ENCODE results near the gene DAGLB. TPM values are rescaled to one million over a fixed set of nuclear protein-coding genes. Genes with fewer than 3 reads are reported as not detected.
"Not testable (repeated sequence)": the region's sequence is repeated elsewhere in the genome, so short reads cannot be mapped to it uniquely, and the experiment has no call there.

DAGLB gene
- total RNA-seq, 3 donors from 2014 or later (not counting 1 experiment from before 2014, with no cell fraction given): 20.3 to 25.6 (median 25.2) TPM

GRCh38 chr7:6460303-6460702 lies 12.5 kb upstream of the DAGLB start:
- Mint-ChIP-seq H3K9me3 (no peaks in the 10 kb centered on the region), H3K4me3 (no peak overlapping the region), H3K36me3 (no peaks in the 10 kb centered on the region), H3K27ac (no peak overlapping the region), H3K27me3 (ENCODE audit: low read depth in 2 of 2) (no peaks in the 10 kb centered on the region), H3K4me1 (no peaks in the 10 kb centered on the region)
- Histone ChIP-seq H3K27ac (ENCODE audit: low read length) (no peak overlapping the region), H3K27me3 (ENCODE audit: control insufficient read depth, insufficient read depth, low read length) (no peaks in the 10 kb centered on the region), H3K4me3 (ENCODE audit: low read length) (no peak overlapping the region), H3K36me3 (ENCODE audit: control insufficient read depth, insufficient read depth, low read length) (peaks cover 36% of the 10 kb centered on the region), H3K9me3 (ENCODE audit: control insufficient read depth, insufficient read depth, low read length) (no peaks in the 10 kb centered on the region), H3K4me1 (ENCODE audit: control insufficient read depth, insufficient read depth, low read length) (no peaks in the 10 kb centered on the region)
- intact Hi-C loops (cut with micrococcal nuclease): no loop called here
- ATAC-seq (no peak), DNase-seq (no peak)
- TF ChIP-seq CTCF (IDR thresholded peaks at IDR 0.05): no peak
- 95% methylated on average over 6 of the region's 6 CpGs for WGBS (ENCODE audit: insufficient coverage)

- intact Hi-C loops (cut with micrococcal nuclease); H3K27ac Mint-ChIP-seq; H3K4me1 Mint-ChIP-seq; ATAC-seq; H3K9me3 ChIP-seq (ENCODE audit: control insufficient read depth, insufficient read depth, low read length); H3K36me3 Mint-ChIP-seq; H3K27me3 Mint-ChIP-seq (ENCODE audit: low read depth in 2 of 2); DNase-seq; H3K27ac ChIP-seq (ENCODE audit: low read length); H3K9me3 Mint-ChIP-seq; H3K4me3 Mint-ChIP-seq; H3K4me3 ChIP-seq (ENCODE audit: low read length); H3K27me3 ChIP-seq (ENCODE audit: control insufficient read depth, insufficient read depth, low read length); H3K4me1 ChIP-seq (ENCODE audit: control insufficient read depth, insufficient read depth, low read length): not testable (repeated sequence)
- peaks cover 32% of the 10 kb centered on the region for H3K36me3 ChIP-seq (ENCODE audit: control insufficient read depth, insufficient read depth, low read length)
- 96% methylated on average over 3 of the region's 3 CpGs for WGBS (ENCODE audit: insufficient coverage)
Observed at GRCh38 chr7:6458676-6459075, 10.9 kb upstream of the DAGLB start.

GRCh38 chr7:6453734-6454133 lies 6.0 kb upstream of the DAGLB start:
- H3K36me3 ChIP-seq (ENCODE audit: control insufficient read depth, insufficient read depth, low read length): no peaks in the 10 kb centered on the region
- H3K27ac Mint-ChIP-seq: no peak overlapping the region
- no peaks in the 10 kb centered on the region for H3K9me3 Mint-ChIP-seq
- no peak for DNase-seq
- no peak for TF ChIP-seq CTCF (IDR thresholded peaks at IDR 0.05)
- H3K27ac ChIP-seq (ENCODE audit: low read length): no peak overlapping the region
- no peaks in the 10 kb centered on the region for H3K27me3 Mint-ChIP-seq (ENCODE audit: low read depth in 2 of 2)
- H3K4me3 ChIP-seq (ENCODE audit: low read length): no peak overlapping the region
- ATAC-seq: no peak
- H3K27me3 ChIP-seq (ENCODE audit: control insufficient read depth, insufficient read depth, low read length): no peaks in the 10 kb centered on the region
- H3K36me3 Mint-ChIP-seq: no peaks in the 10 kb centered on the region
- no peaks in the 10 kb centered on the region for H3K9me3 ChIP-seq (ENCODE audit: control insufficient read depth, insufficient read depth, low read length)
- intact Hi-C loops (cut with micrococcal nuclease): no loop called here
- peaks cover 0 to 5% of the 10 kb centered on the region in 2 donors for H3K4me1 Mint-ChIP-seq
- peaks cover 4% of the 10 kb centered on the region for H3K4me1 ChIP-seq (ENCODE audit: control insufficient read depth, insufficient read depth, low read length)
- WGBS (ENCODE audit: insufficient coverage): 90% methylated on average over 4 of the region's 4 CpGs
- H3K4me3 Mint-ChIP-seq: no peak overlapping the region

- Mint-ChIP-seq H3K27me3 (ENCODE audit: low read depth in 2 of 2) (no peaks in the 10 kb centered on the region), H3K36me3 (no peaks in the 10 kb centered on the region), H3K27ac (peak overlapping the region in 1 of 2 donors; percentile 13), H3K4me1 (peaks cover 15 to 22% of the 10 kb centered on the region in 2 donors), H3K4me3 (peak overlapping the region; percentile 17), H3K9me3 (no peaks in the 10 kb centered on the region)
- Histone ChIP-seq H3K36me3 (ENCODE audit: control insufficient read depth, insufficient read depth, low read length) (no peaks in the 10 kb centered on the region), H3K27me3 (ENCODE audit: control insufficient read depth, insufficient read depth, low read length) (no peaks in the 10 kb centered on the region), H3K27ac (ENCODE audit: low read length) (no peak overlapping the region), H3K4me3 (ENCODE audit: low read length) (no peak overlapping the region), H3K9me3 (ENCODE audit: control insufficient read depth, insufficient read depth, low read length) (no peaks in the 10 kb centered on the region), H3K4me1 (ENCODE audit: control insufficient read depth, insufficient read depth, low read length) (peaks cover 19% of the 10 kb centered on the region)
- WGBS (ENCODE audit: insufficient coverage): 94% methylated on average over 6 of the region's 6 CpGs
- no peak for TF ChIP-seq CTCF (IDR thresholded peaks at IDR 0.05)
- intact Hi-C loops (cut with micrococcal nuclease): no loop called here
- ATAC-seq (no peak), DNase-seq (no peak)
Observed at GRCh38 chr7:6451224-6451705, 3.5 kb upstream of the DAGLB start.

GRCh38 chr7:6450591-6450990 lies 2.8 kb upstream of the DAGLB start:
- H3K4me3 Mint-ChIP-seq; H3K4me3 ChIP-seq (ENCODE audit: low read length); H3K27ac ChIP-seq (ENCODE audit: low read length); H3K9me3 ChIP-seq (ENCODE audit: control insufficient read depth, insufficient read depth, low read length); H3K9me3 Mint-ChIP-seq; H3K27ac Mint-ChIP-seq; H3K27me3 Mint-ChIP-seq (ENCODE audit: low read depth in 2 of 2); DNase-seq; H3K36me3 Mint-ChIP-seq; H3K36me3 ChIP-seq (ENCODE audit: control insufficient read depth, insufficient read depth, low read length); intact Hi-C loops (cut with micrococcal nuclease); ATAC-seq; H3K27me3 ChIP-seq (ENCODE audit: control insufficient read depth, insufficient read depth, low read length): not testable (repeated sequence)
- WGBS (ENCODE audit: insufficient coverage): 100% methylated on average over 9 of the region's 10 CpGs
- peaks cover 20 to 27% of the 10 kb centered on the region in 2 donors for H3K4me1 Mint-ChIP-seq
- H3K4me1 ChIP-seq (ENCODE audit: control insufficient read depth, insufficient read depth, low read length): peaks cover 19% of the 10 kb centered on the region

- intact Hi-C loops (cut with micrococcal nuclease); H3K9me3 ChIP-seq (ENCODE audit: control insufficient read depth, insufficient read depth, low read length); H3K27me3 ChIP-seq (ENCODE audit: control insufficient read depth, insufficient read depth, low read length); ATAC-seq; DNase-seq; H3K27ac Mint-ChIP-seq; H3K27ac ChIP-seq (ENCODE audit: low read length); H3K36me3 ChIP-seq (ENCODE audit: control insufficient read depth, insufficient read depth, low read length); H3K27me3 Mint-ChIP-seq (ENCODE audit: low read depth in 2 of 2); H3K4me3 ChIP-seq (ENCODE audit: low read length); H3K36me3 Mint-ChIP-seq; H3K9me3 Mint-ChIP-seq: not testable (repeated sequence)
- H3K4me3 Mint-ChIP-seq: peak overlapping the region; percentile 28
- WGBS (ENCODE audit: insufficient coverage): 94% methylated on average over 10 of the region's 11 CpGs
- peaks cover 20 to 27% of the 10 kb centered on the region in 2 donors for H3K4me1 Mint-ChIP-seq
- H3K4me1 ChIP-seq (ENCODE audit: control insufficient read depth, insufficient read depth, low read length): peaks cover 19% of the 10 kb centered on the region
Observed at GRCh38 chr7:6449884-6450283, 2.1 kb upstream of the DAGLB start.
